HCT116 (cell line): Measurements from ENCODE around the gene CDX1. TPM values are rescaled to one million over a fixed set of nuclear protein-coding genes. Genes with fewer than 3 reads are reported as not detected.

ENCODE experiments used
- ATAC-seq: fragments of 200-7000 bp; cut with Tn5 transposase; 2 replicates; pipeline ENCODE4 v1.9.1; 2020; ENCODE audit warnings: mild to moderate bottlenecking, moderate library complexity
- BruUV-seq: library from RNA; stranded (reverse); fragments of 400-500 nt; replicated peaks from 2 replicates; lab custom pipeline; 2021; lab: Mats Ljungman, UMichigan
- CTCF ChIA-PET: fragments of 300-600 bp; sonication (Branson Sonifier 250); formaldehyde crosslinking; loops from one replicate; lab custom pipeline; 2021; ENCODE audit warnings: antibody characterized with exemption; lab: Charles Lee
- POLR2A ChIA-PET: fragments of 300-600, 350-600 bp; sonication (Branson Sonifier 250); formaldehyde crosslinking; loops from one replicate; lab custom pipeline; 2021; ENCODE audit warnings: antibody characterized with exemption; lab: Charles Lee
- RAD21 ChIA-PET, 2 experiments: fragments of 300-600 bp; sonication (Branson Sonifier 250); formaldehyde crosslinking; loops; one replicate each; lab custom pipeline; 2023; ENCODE audit warnings: low total read pairs in 2 of 2; ENCODE audit not compliant: uncharacterized antibody in 2 of 2, unreplicated experiment in 2 of 2, low non-redundant PET in 1 of 2; lab: Charles Lee
- DNase-seq: peaks from one replicate; pipeline ENCODE4 v3.0.0-alpha.2; 2010; ENCODE audit warnings: low read depth, low spot score
- H2AFZ ChIP-seq: fragments of 200-600 bp; shearing (Covaris generic), sonication (generic); 2 replicates; pipeline ENCODE4 v1.6.1; 2017; ENCODE audit warnings: low read depth, mixed run types, mixed read lengths, antibody characterized with exemption, low read length; ENCODE audit not compliant: poor library complexity, severe bottlenecking
- H3K27ac ChIP-seq: 2 replicates; pipeline ENCODE4 v1.5.1; 2012; ENCODE audit warnings: low read depth, low read length
- H3K27me3 ChIP-seq: fragments of 200-600 bp; sonication (generic); 2 replicates; pipeline ENCODE4 v1.6.1; 2016; ENCODE audit warnings: mixed run types, low read length, mixed read lengths; ENCODE audit not compliant: insufficient read depth
- H3K36me3 ChIP-seq, 2 experiments: fragments of 200-500 bp in 1 of 2; fragments of 200-600 bp in 1 of 2; sonication (Bioruptor generic) in 1 of 2; sonication (generic) in 1 of 2; 2 replicates each; pipeline versions ENCODE4 v1.5.1 to v1.6.1; 2014 to 2016; ENCODE audit warnings: low read length in 2 of 2, inconsistent platforms in 1 of 2, mixed read lengths in 1 of 2, mixed run types in 1 of 2; ENCODE audit not compliant: insufficient read depth in 2 of 2, control insufficient read depth in 1 of 2
- H3K4me1 ChIP-seq, 2 experiments: fragments of 200-600 bp in 1 of 2; sonication (generic) in 1 of 2; 2 replicates each; pipeline versions ENCODE4 v1.5.1 to v1.6.1; 2012 to 2017; ENCODE audit warnings: low read length in 2 of 2, inconsistent platforms in 1 of 2, mild to moderate bottlenecking in 1 of 2, mixed read lengths in 1 of 2, mixed run types in 1 of 2, moderate library complexity in 1 of 2; ENCODE audit not compliant: insufficient read depth in 2 of 2, control insufficient read depth in 1 of 2
- H3K4me2 ChIP-seq: fragments of 200-600 bp; sonication (generic); 2 replicates; pipeline ENCODE4 v1.6.1; 2017; ENCODE audit warnings: mixed run types, low read length, mixed read lengths
- H3K4me3 ChIP-seq, 2 experiments: fragments of 200-600 bp in 1 of 2; sonication (generic) in 1 of 2; replicated peaks in 1 of 2; 2 replicates each; pipeline ENCODE4 v1.5.1; 2011 to 2016; ENCODE audit warnings: low read length in 2 of 2, control low read depth in 1 of 2, low read depth in 1 of 2, mild to moderate bottlenecking in 1 of 2, mixed read lengths in 1 of 2, mixed run types in 1 of 2
- H3K79me2 ChIP-seq: fragments of 200-600 bp; sonication (generic); 2 replicates; pipeline ENCODE4 v1.6.1; 2017; ENCODE audit warnings: mild to moderate bottlenecking, mixed run types, low read length, moderate library complexity, mixed read lengths; ENCODE audit not compliant: insufficient read depth
- H3K9ac ChIP-seq: fragments of 200-600 bp; sonication (generic); 2 replicates; pipeline ENCODE4 v1.6.1; 2016; ENCODE audit warnings: low read length, mixed read lengths
- H3K9me2 ChIP-seq: fragments of 200-600 bp; sonication (generic), shearing (Covaris generic); 2 replicates; pipeline ENCODE4 v1.6.1; 2017; ENCODE audit warnings: mixed run types, mild to moderate bottlenecking, moderate library complexity; ENCODE audit not compliant: insufficient read depth
- H3K9me3 ChIP-seq, 2 experiments: fragments of 200-500 bp in 1 of 2; fragments of 200-600 bp in 1 of 2; sonication (Bioruptor generic) in 1 of 2; sonication (generic) in 1 of 2; 2 replicates each; pipeline ENCODE4 v1.6.1; 2014 to 2017; ENCODE audit warnings: low read length in 2 of 2, mixed read lengths in 2 of 2, inconsistent platforms in 1 of 2, low read depth in 1 of 2, mild to moderate bottlenecking in 1 of 2, mixed run types in 1 of 2, moderate library complexity in 1 of 2; ENCODE audit not compliant: control insufficient read depth in 1 of 2, insufficient read depth in 1 of 2
- H4K20me1 ChIP-seq: fragments of 200-600 bp; sonication (generic), shearing (Covaris generic); 2 replicates; pipeline ENCODE4 v1.6.1; 2017; ENCODE audit warnings: mixed run types, mild to moderate bottlenecking, moderate library complexity; ENCODE audit not compliant: insufficient read depth
- CBX3 ChIP-seq: IDR thresholded peaks from 2 replicates; pipeline ENCODE4 v1.6.1; 2012; ENCODE audit warnings: low read depth
- CEBPB ChIP-seq: IDR thresholded peaks from 2 replicates; pipeline ENCODE4 v1.6.1; 2012; ENCODE audit warnings: low read depth
- CTCF ChIP-seq, 3 experiments: fragments of 200-600 bp in 1 of 3; sonication (generic) in 1 of 3; IDR thresholded peaks in 2 of 3; conservative IDR thresholded peaks in 1 of 3; 2 replicates each; pipeline ENCODE4 v1.5.1; 2012 to 2017; ENCODE audit warnings: low read depth in 2 of 3, low read length in 2 of 3, antibody characterized with exemption in 1 of 3, borderline replicate concordance in 1 of 3, control low read depth in 1 of 3, mild to moderate bottlenecking in 1 of 3, mixed read lengths in 1 of 3, mixed run types in 1 of 3, moderate library complexity in 1 of 3; ENCODE audit not compliant: insufficient read depth in 1 of 3
- EGR1 ChIP-seq: IDR thresholded peaks from 2 replicates; pipeline ENCODE4 v1.6.1; 2012; ENCODE audit warnings: low read depth
- ELF1 ChIP-seq: IDR thresholded peaks from 2 replicates; pipeline ENCODE4 v1.6.1; 2012; ENCODE audit warnings: low read depth, borderline replicate concordance
- EZH2 ChIP-seq: fragments of 200-600 bp; sonication (generic); IDR thresholded peaks from 2 replicates; pipeline ENCODE4 v1.6.1; 2017; ENCODE audit warnings: antibody characterized with exemption, mixed run types
- EZH2phosphoT487 ChIP-seq: fragments of 200-600 bp; IDR thresholded peaks from 2 replicates; pipeline ENCODE4 v1.6.1; 2018; ENCODE audit warnings: antibody characterized with exemption, borderline replicate concordance
- FOSL1 ChIP-seq: IDR thresholded peaks from 2 replicates; pipeline ENCODE4 v1.6.1; 2012; ENCODE audit warnings: low read depth
- POLR2AphosphoS5 ChIP-seq: IDR thresholded peaks from 2 replicates; pipeline ENCODE4 v1.6.1; 2011; ENCODE audit warnings: mild to moderate bottlenecking, low read depth, low read length, moderate library complexity
- RAD21 ChIP-seq: IDR thresholded peaks from 2 replicates; pipeline ENCODE4 v1.6.1; 2012; ENCODE audit warnings: low read depth, mild to moderate bottlenecking
- REST ChIP-seq: IDR thresholded peaks from 2 replicates; pipeline ENCODE4 v1.6.1; 2012; ENCODE audit warnings: low read depth
- SIN3A ChIP-seq: IDR thresholded peaks from 2 replicates; pipeline ENCODE4 v1.6.1; 2012; ENCODE audit warnings: low read depth
- SP1 ChIP-seq: IDR thresholded peaks from 2 replicates; pipeline ENCODE4 v1.6.1; 2012; ENCODE audit warnings: low read depth
- SRF ChIP-seq: IDR thresholded peaks from 2 replicates; pipeline ENCODE4 v1.6.1; 2012; ENCODE audit warnings: low read depth
- TCF7L2 ChIP-seq: IDR thresholded peaks from 2 replicates; pipeline ENCODE4 v1.7.0; 2011; ENCODE audit warnings: borderline replicate concordance, inconsistent platforms; ENCODE audit not compliant: insufficient read depth, insufficient read length; ENCODE audit errors: extremely low read depth
- YY1 ChIP-seq: IDR thresholded peaks from 2 replicates; pipeline ENCODE4 v1.6.1; 2011; ENCODE audit warnings: low read length, low read depth, moderate library complexity, mild to moderate bottlenecking; ENCODE audit not compliant: insufficient replicate concordance; ENCODE audit errors: extremely low read depth
- ZFX ChIP-seq: fragments of 450-650 bp; IDR thresholded peaks from 2 replicates; pipeline ENCODE4 v1.6.1; 2017
- ZNF274 ChIP-seq: fragments of 200-500 bp; sonication (Bioruptor generic); IDR thresholded peaks from 2 replicates; pipeline ENCODE4 v1.6.1; 2014; ENCODE audit warnings: mild to moderate bottlenecking, low read depth, low read length, inconsistent platforms
- intact Hi-C: fragments of 100-400 bp; cut with micrococcal nuclease; formaldehyde crosslinking; loops from 2 replicates; pipeline ENCODE4 v1.10.0; 2022
- total RNA-seq: library from RNA; stranded (reverse); gene quantifications from one replicate; pipeline ENCODE4 v1.2.1, GENCODE V29; 2021; ENCODE audit not compliant: unreplicated experiment
- TF ChIP-seq, protein P1 (sequence below): IDR thresholded peaks from 2 replicates; pipeline ENCODE4 v1.6.1; 2012
- TF ChIP-seq, protein P2 (sequence below): IDR thresholded peaks from 2 replicates; pipeline ENCODE4 v1.6.1; 2011; ENCODE audit warnings: mild to moderate bottlenecking, low read length, moderate library complexity; ENCODE audit not compliant: insufficient replicate concordance; ENCODE audit errors: extremely low read depth

Gene CDX1
- total RNA-seq, 1 experiment from 2014 or later, result not detected

GRCh38 chr5:150130493-150130922 is 36.1 kb upstream of the CDX1 start:
- ChIA-PET RAD21 (no interaction called here), CTCF (no interaction called here), POLR2A (no interaction called here)
- Histone ChIP-seq H3K9ac (no peak overlapping the region), H3K4me1 (peaks cover 0 to 9% of the 10 kb centered on the region in 2 experiments; a peak in 1 of 4 replicates), H3K4me2 (no peak overlapping the region), H4K20me1 (no peaks in the 10 kb centered on the region), H3K27me3 (no peaks in the 10 kb centered on the region), H3K4me3 (no peak overlapping the region), H3K9me3 (no peaks in the 10 kb centered on the region), H3K27ac (no peak overlapping the region), H3K9me2 (no peaks in the 10 kb centered on the region), H3K79me2 (no peaks in the 10 kb centered on the region), H3K36me3 (no peaks in the 10 kb centered on the region), H2AFZ (no peak overlapping the region)
- intact Hi-C loops, result loop anchor here (1.0 kb wide), 4 partner anchors 45 to 306 kb away; no protein-coding TSS in a partner anchor
- DNase-seq (no peak), ATAC-seq (no peak)
- TF ChIP-seq, protein P1, sequence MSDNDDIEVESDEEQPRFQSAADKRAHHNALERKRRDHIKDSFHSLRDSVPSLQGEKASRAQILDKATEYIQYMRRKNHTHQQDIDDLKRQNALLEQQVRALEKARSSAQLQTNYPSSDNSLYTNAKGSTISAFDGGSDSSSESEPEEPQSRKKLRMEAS, result no peak
- TF ChIP-seq, protein P2, sequence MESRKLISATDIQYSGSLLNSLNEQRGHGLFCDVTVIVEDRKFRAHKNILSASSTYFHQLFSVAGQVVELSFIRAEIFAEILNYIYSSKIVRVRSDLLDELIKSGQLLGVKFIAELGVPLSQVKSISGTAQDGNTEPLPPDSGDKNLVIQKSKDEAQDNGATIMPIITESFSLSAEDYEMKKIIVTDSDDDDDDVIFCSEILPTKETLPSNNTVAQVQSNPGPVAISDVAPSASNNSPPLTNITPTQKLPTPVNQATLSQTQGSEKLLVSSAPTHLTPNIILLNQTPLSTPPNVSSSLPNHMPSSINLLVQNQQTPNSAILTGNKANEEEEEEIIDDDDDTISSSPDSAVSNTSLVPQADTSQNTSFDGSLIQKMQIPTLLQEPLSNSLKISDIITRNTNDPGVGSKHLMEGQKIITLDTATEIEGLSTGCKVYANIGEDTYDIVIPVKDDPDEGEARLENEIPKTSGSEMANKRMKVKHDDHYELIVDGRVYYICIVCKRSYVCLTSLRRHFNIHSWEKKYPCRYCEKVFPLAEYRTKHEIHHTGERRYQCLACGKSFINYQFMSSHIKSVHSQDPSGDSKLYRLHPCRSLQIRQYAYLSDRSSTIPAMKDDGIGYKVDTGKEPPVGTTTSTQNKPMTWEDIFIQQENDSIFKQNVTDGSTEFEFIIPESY, result no peak
- TF ChIP-seq EZH2phosphoT487 (no peak), REST (no peak), ZFX (no peak), CBX3 (no peak), POLR2AphosphoS5 (no peak), CTCF (IDR thresholded peaks at IDR 0.05 in 2 of 3, conservative IDR thresholded peaks at IDR 0.05 in 1 of 3; ENCODE audit: borderline replicate concordance in 1 of 3, insufficient read depth in 1 of 3, low read depth in 2 of 3, low read length in 2 of 3) (no peak), SP1 (no peak), YY1 (no peak), SIN3A (no peak), EZH2 (no peak), ZNF274 (no peak), TCF7L2 (no peak), SRF (no peak), FOSL1 (no peak), EGR1 (no peak), CEBPB (no peak), ELF1 (no peak), RAD21 (no peak)
- BruUV-seq, result no TSS peak
